GM12872 (cell line): Measurements from ENCODE around the gene KATNIP.

Experiments
- CTCF ChIP-seq: IDR thresholded peaks from 3 replicates; pipeline ENCODE4 v1.5.1; 2011; ENCODE audit warnings: low read depth, mild to moderate bottlenecking, low read length, moderate library complexity; ENCODE audit not compliant: insufficient read depth

Gene KATNIP

GRCh38 chr16:27538528-27538927 is 11.4 kb upstream of the KATNIP start:
- TF ChIP-seq CTCF, result no peak

GRCh38 chr16:27539120-27539519 is 10.8 kb upstream of the KATNIP start:
- no peak for TF ChIP-seq CTCF

- no peak for TF ChIP-seq CTCF
Observed at GRCh38 chr16:27539636-27540035, 10.3 kb upstream of the KATNIP start.

GRCh38 chr16:27543801-27544200 is 6.1 kb upstream of the KATNIP start:
- TF ChIP-seq CTCF, result no peak

- no peak for TF ChIP-seq CTCF
Observed at GRCh38 chr16:27544671-27545070, 5.3 kb upstream of the KATNIP start.

GRCh38 chr16:27547134-27547533 is 2.8 kb upstream of the KATNIP start:
- TF ChIP-seq CTCF, result no peak

- no peak for TF ChIP-seq CTCF
Observed at GRCh38 chr16:27547851-27548250, 2.1 kb upstream of the KATNIP start.

GRCh38 chr16:27549464-27549745 is 539 bp upstream of the KATNIP start:
- no peak for TF ChIP-seq CTCF
